Measurements from ENCODE around the gene EFHC2. TPM values are rescaled to one million over a fixed set of nuclear protein-coding genes. Genes with fewer than 3 reads are reported as not detected.

EFHC2 gene
- total RNA-seq, 1 donor from 2014 or later = 0.77 TPM

- peaks cover 4% of the 10 kb centered on the region for H3K4me1 Mint-ChIP-seq
- H3K9me3 Mint-ChIP-seq = peaks cover 3% of the 10 kb centered on the region
- no peaks in the 10 kb centered on the region for H3K36me3 Mint-ChIP-seq (ENCODE audit: low read depth)
These were observed 101.9 kb downstream of the EFHC2 start for GRCh38 chrX:44241546-44241945.

GRCh38 chrX:44240036-44240435, 103.4 kb downstream of the EFHC2 start:
- Mint-ChIP-seq H3K27me3 (ENCODE audit: low read depth) (no peaks in the 10 kb centered on the region), H3K4me1 (peaks cover 4% of the 10 kb centered on the region), H3K4me3 (no peak overlapping the region), H3K27ac (ENCODE audit: unreplicated experiment) (no peak overlapping the region), H3K36me3 (ENCODE audit: low read depth) (no peaks in the 10 kb centered on the region), H3K9me3 (peaks cover 3% of the 10 kb centered on the region)
- no peak for DNase-seq (ENCODE audit: low read depth, low spot score)
- TF ChIP-seq CTCF (conservative IDR thresholded peaks at IDR 0.05) = no peak

More at GRCh38 chrX:44241546-44241945, 101.9 kb downstream of the EFHC2 start:
- H3K27me3 Mint-ChIP-seq (ENCODE audit: low read depth) = no peaks in the 10 kb centered on the region
- H3K4me3 Mint-ChIP-seq = no peak overlapping the region
- no peak for TF ChIP-seq CTCF (conservative IDR thresholded peaks at IDR 0.05)
- no peak overlapping the region for H3K27ac Mint-ChIP-seq (ENCODE audit: unreplicated experiment)
- DNase-seq (ENCODE audit: low read depth, low spot score) = no peak

DNA sequence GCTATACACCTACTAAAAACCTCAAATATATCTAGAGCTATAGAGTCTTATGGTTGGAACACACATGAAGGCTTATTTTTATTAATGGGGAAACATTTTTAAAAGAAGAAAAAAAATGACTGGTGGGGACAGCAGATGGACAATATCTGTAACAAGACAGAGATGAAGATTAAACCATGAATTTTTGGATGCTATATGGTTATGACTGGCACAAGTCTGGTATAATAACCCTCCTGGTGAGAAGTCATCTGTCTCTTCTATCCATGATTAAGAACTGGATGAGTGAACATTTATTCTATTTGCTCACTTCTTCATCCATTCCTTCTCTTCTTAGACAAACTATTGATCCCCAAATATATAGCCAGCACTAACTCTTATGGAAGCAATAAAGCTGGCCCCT, 104.4 kb downstream of the EFHC2 start:
- no peak for DNase-seq (ENCODE audit: low read depth, low spot score)
- Mint-ChIP-seq H3K4me3 (no peak overlapping the region), H3K9me3 (peaks cover 3% of the 10 kb centered on the region), H3K27me3 (ENCODE audit: low read depth) (no peaks in the 10 kb centered on the region), H3K4me1 (peaks cover 4% of the 10 kb centered on the region), H3K36me3 (ENCODE audit: low read depth) (no peaks in the 10 kb centered on the region), H3K27ac (ENCODE audit: unreplicated experiment) (no peak overlapping the region)
- no peak for TF ChIP-seq CTCF (conservative IDR thresholded peaks at IDR 0.05)

DNA sequence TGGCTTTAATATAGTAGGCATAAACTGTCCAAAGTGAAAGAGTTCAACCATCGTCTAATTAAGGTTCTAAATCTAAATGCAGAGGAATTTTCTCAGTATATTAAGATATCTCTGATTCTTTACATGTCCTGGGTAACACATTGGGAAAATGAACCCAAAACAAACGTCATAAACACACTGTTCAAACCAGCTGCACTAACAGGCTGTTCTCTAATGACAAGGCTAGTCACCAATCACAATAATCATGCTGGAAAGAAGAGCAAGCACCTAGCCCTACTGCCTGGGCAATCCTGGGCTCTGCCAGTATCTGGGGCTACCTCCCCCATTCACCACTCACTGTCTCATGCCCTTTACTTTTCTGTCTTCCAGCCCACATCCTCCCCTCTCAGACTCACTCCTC, 107.9 kb downstream of the EFHC2 start:
- H3K9me3 Mint-ChIP-seq = no peaks in the 10 kb centered on the region
- no peaks in the 10 kb centered on the region for H3K36me3 Mint-ChIP-seq (ENCODE audit: low read depth)
- DNase-seq (ENCODE audit: low read depth, low spot score) = no peak
- no peaks in the 10 kb centered on the region for H3K27me3 Mint-ChIP-seq (ENCODE audit: low read depth)
- no peaks in the 10 kb centered on the region for H3K4me1 Mint-ChIP-seq
- no peak for TF ChIP-seq CTCF (conservative IDR thresholded peaks at IDR 0.05)
- H3K4me3 Mint-ChIP-seq = no peak overlapping the region
- H3K27ac Mint-ChIP-seq (ENCODE audit: unreplicated experiment) = no peak overlapping the region

- Mint-ChIP-seq H3K4me3 (no peak overlapping the region), H3K27ac (ENCODE audit: unreplicated experiment) (no peak overlapping the region), H3K9me3 (no peaks in the 10 kb centered on the region)
These were observed 108.9 kb downstream of the EFHC2 start for GRCh38 chrX:44234541-44234940.

More at GRCh38 chrX:44234541-44234940, 108.9 kb downstream of the EFHC2 start:
- H3K36me3 Mint-ChIP-seq (ENCODE audit: low read depth) = no peaks in the 10 kb centered on the region
- no peak for TF ChIP-seq CTCF (conservative IDR thresholded peaks at IDR 0.05)
- no peak for DNase-seq (ENCODE audit: low read depth, low spot score)
- H3K4me1 Mint-ChIP-seq = no peaks in the 10 kb centered on the region
- no peaks in the 10 kb centered on the region for H3K27me3 Mint-ChIP-seq (ENCODE audit: low read depth)
